WTC11 (cell line): ENCODE data around the gene MREG. TPM values are rescaled to one million over a fixed set of nuclear protein-coding genes. Genes with fewer than 3 reads are reported as not detected.

Experiments
- ATAC-seq: fragments of 200-7000 bp; cut with Tn5 transposase; 2 replicates; pipeline ENCODE4 v1.10.0; 2021; ENCODE audit warnings: mild to moderate bottlenecking, moderate library complexity
- CTCF ChIA-PET: fragments of 300-600 bp; sonication (Branson Sonifier 250); formaldehyde crosslinking; loops from one replicate; lab custom pipeline; 2021; ENCODE audit warnings: antibody characterized with exemption; lab: Charles Lee
- POLR2A ChIA-PET: fragments of 350-600 bp; sonication (Branson Sonifier 250); formaldehyde crosslinking; loops from one replicate; lab custom pipeline; 2021; ENCODE audit warnings: antibody characterized with exemption; lab: Charles Lee
- DNase-seq: peaks from one replicate; pipeline ENCODE4 v3.0.0; 2021; ENCODE audit warnings: low spot score
- H3K27ac Mint-ChIP-seq: 2 replicates; pipeline ENCODE4 v1.8.0; 2021; ENCODE audit warnings: mixed read lengths
- H3K27me3 Mint-ChIP-seq: 2 replicates; pipeline ENCODE4 v1.8.0; 2021; ENCODE audit warnings: low read depth, mild to moderate bottlenecking, moderate library complexity, mixed read lengths
- H3K36me3 Mint-ChIP-seq: 2 replicates; pipeline ENCODE4 v1.8.0; 2021; ENCODE audit warnings: mixed read lengths
- H3K4me1 Mint-ChIP-seq: 2 replicates; pipeline ENCODE4 v1.8.0; 2022; ENCODE audit warnings: mixed read lengths
- H3K4me3 Mint-ChIP-seq: 2 replicates; pipeline ENCODE4 v1.8.0; 2021; ENCODE audit warnings: mild to moderate bottlenecking, moderate library complexity, mixed read lengths
- H3K9me3 Mint-ChIP-seq: 2 replicates; pipeline ENCODE4 v1.8.0; 2021; ENCODE audit warnings: mixed read lengths
- CREB1 ChIP-seq: sonication (generic); formaldehyde crosslinking; IDR thresholded peaks from 2 replicates; pipeline ENCODE4 v1.8.0; 2023; ENCODE audit warnings: mild to moderate bottlenecking, missing genetic modification reagents
- CTCF ChIP-seq: fragments of 200-600 bp; IDR thresholded peaks from 2 replicates; pipeline ENCODE4 v1.8.0; 2022; ENCODE audit warnings: antibody characterized with exemption
- FOXJ3 ChIP-seq: sonication (generic); formaldehyde crosslinking; IDR thresholded peaks from 2 replicates; pipeline ENCODE4 v1.9.0; 2021; ENCODE audit warnings: missing genetic modification reagents, mild to moderate bottlenecking, borderline replicate concordance
- FOXK1 ChIP-seq: sonication (generic); formaldehyde crosslinking; IDR thresholded peaks from 2 replicates; pipeline ENCODE4 v1.8.0; 2022; ENCODE audit warnings: mild to moderate bottlenecking, moderate library complexity, missing genetic modification reagents
- FOXP1 ChIP-seq: sonication (generic); formaldehyde crosslinking; IDR thresholded peaks from 2 replicates; pipeline ENCODE4 v1.8.0; 2022; ENCODE audit warnings: missing genetic modification reagents, mild to moderate bottlenecking, moderate library complexity, borderline replicate concordance
- GABPB1 ChIP-seq: sonication (generic); formaldehyde crosslinking; IDR thresholded peaks from 2 replicates; pipeline ENCODE4 v1.8.1; 2023; ENCODE audit warnings: mild to moderate bottlenecking, missing genetic modification reagents
- GRHL2 ChIP-seq: fragments of 250-450 bp; sonication (Bioruptor Pico); IDR thresholded peaks from 2 replicates; pipeline ENCODE4 v1.8.0; 2022; ENCODE audit warnings: mild to moderate bottlenecking, moderate library complexity; ENCODE audit not compliant: insufficient replicate concordance, severe bottlenecking
- HMGA2 ChIP-seq: fragments of 250-450 bp; sonication (Bioruptor Pico); IDR thresholded peaks from 2 replicates; pipeline ENCODE4 v1.4.0; 2021; ENCODE audit warnings: mild to moderate bottlenecking, moderate library complexity
- HMGXB4 ChIP-seq: sonication (generic); formaldehyde crosslinking; IDR thresholded peaks from 2 replicates; pipeline ENCODE4 v1.8.1; 2023; ENCODE audit warnings: mild to moderate bottlenecking, moderate library complexity, missing genetic modification reagents
- MLX ChIP-seq: sonication (generic); formaldehyde crosslinking; IDR thresholded peaks from 2 replicates; pipeline ENCODE4 v1.8.1; 2023; ENCODE audit warnings: mild to moderate bottlenecking, missing genetic modification reagents, moderate library complexity
- NR1H2 ChIP-seq: sonication (generic); formaldehyde crosslinking; IDR thresholded peaks from 2 replicates; pipeline ENCODE4 v1.9.0; 2021; ENCODE audit warnings: mild to moderate bottlenecking, moderate library complexity, missing genetic modification reagents
- NR2C2 ChIP-seq: sonication (generic); formaldehyde crosslinking; IDR thresholded peaks from 2 replicates; pipeline ENCODE4 v1.8.0; 2022; ENCODE audit warnings: mild to moderate bottlenecking, missing genetic modification reagents
- SP1 ChIP-seq: sonication (generic); formaldehyde crosslinking; conservative IDR thresholded peaks from 2 replicates; pipeline ENCODE4 v1.8.1; 2022; ENCODE audit warnings: missing genetic modification reagents
- ZBTB43 ChIP-seq: sonication (generic); formaldehyde crosslinking; IDR thresholded peaks from 2 replicates; pipeline ENCODE4 v1.8.1; 2023; ENCODE audit warnings: mild to moderate bottlenecking, missing genetic modification reagents
- total RNA-seq: library from RNA; stranded (reverse); gene quantifications from 3 replicates; pipeline ENCODE4 v1.2.3, GENCODE V29; 2021
- TF ChIP-seq, protein P1 (sequence below): sonication (generic); formaldehyde crosslinking; IDR thresholded peaks from 2 replicates; pipeline ENCODE4 v1.8.1; 2022; ENCODE audit warnings: mild to moderate bottlenecking, missing genetic modification reagents, moderate library complexity, borderline replicate concordance

MREG gene
- total RNA-seq, 1 experiment from 2014 or later = 23.8 TPM

- TF ChIP-seq ZBTB43 (CRISPR knock-in tag) = no peak
Measured at GRCh38 chr2:215937190-215937589, 76.2 kb downstream of the MREG start (continued).

DNA sequence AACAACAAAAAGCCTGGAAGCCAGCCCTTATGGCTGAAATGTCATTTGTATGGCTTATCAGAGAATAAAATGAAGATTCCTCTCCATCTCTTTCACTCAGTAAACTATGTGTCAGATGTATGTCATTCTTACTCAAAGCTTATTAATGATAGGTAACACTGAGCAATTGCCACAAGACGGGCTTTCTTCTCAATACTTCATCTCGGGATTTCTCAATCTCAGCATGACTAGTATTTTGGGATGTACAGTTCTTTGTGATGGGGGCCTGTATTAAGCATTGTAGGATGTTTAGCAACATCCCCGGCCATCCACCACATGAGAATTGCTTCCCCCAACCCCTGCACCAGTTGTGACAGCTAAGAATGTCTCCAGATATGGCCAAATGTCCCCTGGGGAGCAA, 80.2 kb downstream of the MREG start:
- ATAC-seq (no peak), DNase-seq (no peak)
- TF ChIP-seq, protein P1, sequence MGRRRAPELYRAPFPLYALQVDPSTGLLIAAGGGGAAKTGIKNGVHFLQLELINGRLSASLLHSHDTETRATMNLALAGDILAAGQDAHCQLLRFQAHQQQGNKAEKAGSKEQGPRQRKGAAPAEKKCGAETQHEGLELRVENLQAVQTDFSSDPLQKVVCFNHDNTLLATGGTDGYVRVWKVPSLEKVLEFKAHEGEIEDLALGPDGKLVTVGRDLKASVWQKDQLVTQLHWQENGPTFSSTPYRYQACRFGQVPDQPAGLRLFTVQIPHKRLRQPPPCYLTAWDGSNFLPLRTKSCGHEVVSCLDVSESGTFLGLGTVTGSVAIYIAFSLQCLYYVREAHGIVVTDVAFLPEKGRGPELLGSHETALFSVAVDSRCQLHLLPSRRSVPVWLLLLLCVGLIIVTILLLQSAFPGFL (CRISPR knock-in tag) = no peak
- TF ChIP-seq FOXK1 (no peak), FOXP1 (CRISPR knock-in tag) (no peak), HMGXB4 (CRISPR knock-in tag) (no peak), CREB1 (CRISPR knock-in tag) (no peak), FOXJ3 (CRISPR knock-in tag) (no peak), MLX (CRISPR knock-in tag) (no peak), HMGA2 (CRISPR knock-in tag) (no peak), GRHL2 (no peak), SP1 (CRISPR knock-in tag) (no peak), NR2C2 (no peak)
- CTCF ChIA-PET = interaction anchor here (1.3 kb wide), 1 partner anchor 105 kb away, joined by 3 read pairs; no protein-coding TSS in a partner anchor
- Mint-ChIP-seq H3K27ac (no peak overlapping the region), H3K4me1 (peaks cover 31% of the 10 kb centered on the region), H3K9me3 (peaks cover 20% of the 10 kb centered on the region), H3K36me3 (peaks cover 22% of the 10 kb centered on the region), H3K27me3 (no peaks in the 10 kb centered on the region; the same call in 1 of the 2 replicates), H3K4me3 (no peak overlapping the region)
- POLR2A ChIA-PET = interaction anchor here (1.3 kb wide), 1 partner anchor 138 kb away, joined by 3 read pairs; no protein-coding TSS in a partner anchor

GRCh38 chr2:215931256-215931903, 82.0 kb downstream of the MREG start:
- POLR2A ChIA-PET = no interaction called here
- CTCF ChIA-PET = interaction anchor here (0.6 to 3.4 kb wide), 19 partner anchors 11 to 619 kb away, joined by 3 to 31 read pairs (median 4); partner anchors contain the start of gene ATIC
- Mint-ChIP-seq H3K4me3 (no peak overlapping the region), H3K27me3 (no peaks in the 10 kb centered on the region; the same call in 1 of the 2 replicates), H3K27ac (no peak overlapping the region), H3K4me1 (peaks cover 41% of the 10 kb centered on the region), H3K36me3 (peaks cover 36% of the 10 kb centered on the region), H3K9me3 (peaks cover 29% of the 10 kb centered on the region)
- TF ChIP-seq GABPB1 (CRISPR knock-in tag) (peak; percentile 37; the same call in 1 of the 2 replicates), NR1H2 (no peak), CTCF (peak; percentile 70)
- DNase-seq = peak; percentile 67
- peak; percentile 65 for ATAC-seq
